IMR-90 (cell line): ENCODE results near the gene MSRB1. TPM values are rescaled to one million over a fixed set of nuclear protein-coding genes. Genes with fewer than 3 reads are reported as not detected.

Source experiments
- ATAC-seq: fragments of 200-7000 bp; cut with Tn5 transposase; 2 replicates; pipeline ENCODE4 v1.9.1; 2020; ENCODE audit warnings: low read depth, mild to moderate bottlenecking, moderate library complexity
- BruUV-seq: library from RNA; stranded (reverse); fragments of 400-500 nt; replicated peaks from 2 replicates; lab custom pipeline; 2021; lab: Mats Ljungman, UMichigan
- CTCF ChIA-PET: fragments of 300-600 bp; formaldehyde crosslinking; extraction: SDS; loops from one replicate; lab custom pipeline; 2021; ENCODE audit warnings: antibody characterized with exemption; lab: Yijun Ruan, JAX
- POLR2A ChIA-PET: fragments of 300-600 bp; sonication (Branson Sonifier 250); formaldehyde crosslinking; loops from one replicate; lab custom pipeline; 2022; ENCODE audit warnings: antibody characterized with exemption; ENCODE audit not compliant: unreplicated experiment; lab: Charles Lee
- DNase-seq: peaks from one replicate; pipeline ENCODE4 v3.0.0; 2013
- H2AFZ ChIP-seq: replicated peaks from 2 replicates; pipeline ENCODE3; 2013; ENCODE audit warnings: low read length, mild to moderate bottlenecking; ENCODE audit not compliant: poor library complexity
- H2AK5ac ChIP-seq: 2 replicates; pipeline ENCODE4 v1.6.1; 2013; ENCODE audit warnings: low read depth, low read length, inconsistent platforms
- H2AK9ac ChIP-seq: replicated peaks from 2 replicates; pipeline ENCODE3; 2013; ENCODE audit warnings: mild to moderate bottlenecking, low read depth, low read length, moderate library complexity; ENCODE audit not compliant: poor library complexity
- H2BK120ac ChIP-seq: 2 replicates; pipeline ENCODE4 v1.6.1; 2013; ENCODE audit warnings: low read depth, low read length, inconsistent platforms
- H2BK15ac ChIP-seq: 3 replicates; pipeline ENCODE4 v1.6.1; 2013; ENCODE audit warnings: low read depth, low read length, inconsistent platforms
- H2BK20ac ChIP-seq: 2 replicates; pipeline ENCODE4 v1.6.1; 2013; ENCODE audit warnings: low read depth, mild to moderate bottlenecking, inconsistent platforms, low read length, moderate library complexity
- H2BK5ac ChIP-seq: 2 replicates; pipeline ENCODE4 v1.6.1; 2013; ENCODE audit warnings: mild to moderate bottlenecking, low read depth, low read length, inconsistent platforms; ENCODE audit not compliant: poor library complexity, severe bottlenecking
- H3K14ac ChIP-seq: replicated peaks from 2 replicates; pipeline ENCODE4 v1.6.1; 2013; ENCODE audit warnings: low read depth, low read length, inconsistent platforms
- H3K18ac ChIP-seq: 2 replicates; pipeline ENCODE4 v1.6.1; 2013; ENCODE audit warnings: low read depth, low read length, control low read depth
- H3K23ac ChIP-seq: 2 replicates; pipeline ENCODE4 v1.6.1; 2013; ENCODE audit warnings: low read depth, low read length, inconsistent platforms
- H3K27ac ChIP-seq: 2 replicates; pipeline ENCODE4 v1.5.1; 2013; ENCODE audit warnings: mild to moderate bottlenecking, control low read depth, low read length; ENCODE audit not compliant: insufficient read depth
- H3K27me3 ChIP-seq: 2 replicates; pipeline ENCODE4 v1.6.1; 2013; ENCODE audit warnings: low read length; ENCODE audit not compliant: control insufficient read depth, insufficient read depth
- H3K36me3 ChIP-seq: 2 replicates; pipeline ENCODE4 v1.6.1; 2013; ENCODE audit warnings: low read length, mixed read lengths; ENCODE audit not compliant: control insufficient read depth, insufficient read depth
- H3K4ac ChIP-seq: 2 replicates; pipeline ENCODE4 v1.6.1; 2013; ENCODE audit warnings: low read depth, low read length, inconsistent platforms
- H3K4me1 ChIP-seq: 2 replicates; pipeline ENCODE4 v1.6.1; 2013; ENCODE audit warnings: low read length, mixed read lengths; ENCODE audit not compliant: control insufficient read depth, insufficient read depth
- H3K4me2 ChIP-seq: 2 replicates; pipeline ENCODE4 v1.6.1; 2013; ENCODE audit warnings: low read depth, mild to moderate bottlenecking, control low read depth, low read length, moderate library complexity
- H3K4me3 ChIP-seq: 2 replicates; pipeline ENCODE4 v1.5.1; 2013; ENCODE audit warnings: low read depth, mild to moderate bottlenecking, control low read depth, low read length, moderate library complexity; ENCODE audit not compliant: insufficient read depth
- H3K56ac ChIP-seq: 2 replicates; pipeline ENCODE4 v1.6.1; 2013; ENCODE audit warnings: low read length, inconsistent platforms; ENCODE audit not compliant: insufficient read depth; ENCODE audit errors: extremely low read depth
- H3K79me1 ChIP-seq, 2 experiments: 2 replicates each; pipeline ENCODE4 v1.6.1; 2013; ENCODE audit warnings: low read length in 2 of 2, inconsistent platforms in 1 of 2, low read depth in 1 of 2
- H3K9ac ChIP-seq: 2 replicates; pipeline ENCODE4 v1.6.1; 2013; ENCODE audit warnings: low read depth, low read length, control low read depth
- H3K9me1 ChIP-seq: 2 replicates; pipeline ENCODE4 v1.6.1; 2013; ENCODE audit warnings: low read length, inconsistent platforms; ENCODE audit not compliant: insufficient read depth
- H3K9me3 ChIP-seq: 2 replicates; pipeline ENCODE4 v1.6.1; 2013; ENCODE audit warnings: low read length; ENCODE audit not compliant: control insufficient read depth, insufficient read depth
- H4K20me1 ChIP-seq: 2 replicates; pipeline ENCODE4 v1.6.1; 2013; ENCODE audit warnings: low read length, inconsistent platforms; ENCODE audit not compliant: insufficient read depth
- H4K5ac ChIP-seq: 2 replicates; pipeline ENCODE4 v1.6.1; 2013; ENCODE audit warnings: mild to moderate bottlenecking, low read depth, low read length, control low read depth
- H4K8ac ChIP-seq, 2 experiments: 2 replicates each; pipeline ENCODE4 v1.6.1; 2013; ENCODE audit warnings: low read depth in 2 of 2, low read length in 2 of 2, control low read depth in 1 of 2, inconsistent platforms in 1 of 2
- H4K91ac ChIP-seq: 2 replicates; pipeline ENCODE4 v1.6.1; 2013; ENCODE audit warnings: low read depth, low read length, inconsistent platforms; ENCODE audit not compliant: insufficient read depth
- CEBPB ChIP-seq: IDR thresholded peaks from 2 replicates; pipeline ENCODE4 v1.6.1; 2012; ENCODE audit warnings: low read depth, low read length, improper control_type of control experiment
- MAFK ChIP-seq: IDR thresholded peaks from 2 replicates; pipeline ENCODE4 v1.6.1; 2012; ENCODE audit warnings: low read depth, low read length, improper control_type of control experiment
- RAD21 ChIP-seq: IDR thresholded peaks from 2 replicates; pipeline ENCODE4 v1.6.1; 2012; ENCODE audit warnings: low read length, improper control_type of control experiment
- RFX5 ChIP-seq: IDR thresholded peaks from 2 replicates; pipeline ENCODE4 v1.8.0; 2012; ENCODE audit warnings: low read depth, mild to moderate bottlenecking, low read length, moderate library complexity
- SMC3 ChIP-seq: fragments of 150-350 bp; IDR thresholded peaks from 2 replicates; pipeline ENCODE4 v1.6.1; 2016; ENCODE audit warnings: low read depth, mild to moderate bottlenecking, antibody characterized with exemption, low read length, moderate library complexity
- WGBS, 2 experiments: methylation state at CpG; one replicate each; pipeline versions ENCODE4 v1.1.5 to v1.1.7; 2013; ENCODE audit warnings: missing lambda C conversion rate in 2 of 2; ENCODE audit not compliant: insufficient read length in 1 of 2; ENCODE audit errors: extremely low coverage in 2 of 2; 5-methylcytosine and 5-hydroxymethylcytosine counted together
- dilution Hi-C: fragments of 300-500 bp; cut with HindIII; formaldehyde crosslinking; loops from one replicate; pipeline ENCODE4 v1.14.3; 2018; ENCODE audit warnings: low sequenced_read_pairs; ENCODE audit not compliant: unreplicated experiment
- in situ Hi-C: fragments of 300-500 bp; cut with MboI; formaldehyde crosslinking; loops from 3 replicates; pipeline ENCODE4 v1.14.3; 2019; ENCODE audit warnings: low sequenced_read_pairs, inconsistent platforms, mixed read lengths
- intact Hi-C: fragments of 100-400 bp; cut with micrococcal nuclease; formaldehyde crosslinking; loops from 2 replicates; pipeline ENCODE4 v1.10.0; 2022
- polyA plus RNA-seq, 3 experiments: library from polyadenylated mRNA; depleted of rRNA; stranded (reverse); fragments of >200 nt; gene quantifications; 2 replicates each; pipeline ENCODE4 v1.2.3, GENCODE V29; 2012; ENCODE audit warnings: low replicate concordance in 1 of 3
- total RNA-seq: library from RNA; depleted of rRNA; stranded (reverse); fragments of >200 nt; gene quantifications from 2 replicates; pipeline ENCODE4 v1.2.3, GENCODE V29; 2012
- TF ChIP-seq, protein P1 (sequence below): fragments of 150-350 bp; IDR thresholded peaks from 2 replicates; pipeline ENCODE4 v1.6.1; 2016; ENCODE audit warnings: low read depth, mild to moderate bottlenecking, low read length, moderate library complexity, borderline replicate concordance
- TF ChIP-seq, protein P2 (sequence below): conservative IDR thresholded peaks from 2 replicates; pipeline ENCODE4 v1.5.1; 2012; ENCODE audit warnings: mild to moderate bottlenecking, low read depth, low read length, improper control_type of control experiment

Gene MSRB1
- total and polyA plus RNA-seq, 2 of the 4 experiments (the other 2 are of a cell fraction): 17.0 to 32.3 TPM

DNA sequence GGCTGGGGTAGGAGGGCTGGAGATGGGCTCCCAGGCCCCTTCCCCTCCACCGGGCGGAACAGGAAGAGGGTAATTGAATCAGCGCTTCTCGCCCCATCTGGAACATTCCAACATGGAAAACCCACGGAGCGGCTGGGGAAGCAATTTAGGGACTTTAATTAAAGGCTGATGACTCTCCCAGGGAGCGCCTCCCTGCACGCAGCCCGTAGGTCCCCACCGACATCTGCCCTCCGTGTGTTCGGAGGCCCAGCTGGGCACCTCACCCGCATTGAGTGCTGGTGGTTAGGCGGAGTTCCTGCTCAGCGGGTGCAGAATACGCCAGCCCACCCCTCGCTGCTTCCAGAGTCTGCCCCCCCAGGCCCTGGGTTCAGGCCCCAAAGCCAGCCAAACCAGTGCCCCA lies 34.8 kb downstream of the MSRB1 start:
- no peak overlapping the region for H4K5ac ChIP-seq
- intact Hi-C loops: no loop called here
- no peak overlapping the region for H2BK5ac ChIP-seq
- CTCF ChIA-PET: no interaction called here
- ATAC-seq (no peak), DNase-seq (no peak)
- no peak overlapping the region for H3K14ac ChIP-seq
- no peak overlapping the region for H2AK9ac ChIP-seq
- H4K20me1 ChIP-seq: no peaks in the 10 kb centered on the region
- no peaks in the 10 kb centered on the region for H3K9me1 ChIP-seq
- no peak overlapping the region for H2BK120ac ChIP-seq
- no peak overlapping the region for H2BK15ac ChIP-seq
- H3K4me3 ChIP-seq: no peak overlapping the region
- WGBS, 2 experiments: 82% methylated on average over 6 of the region's 17 CpGs; no CpG with 5 or more reads in 1 of the 2 experiments
- no peak overlapping the region for H2BK20ac ChIP-seq
- no peaks in the 10 kb centered on the region for H3K9me3 ChIP-seq
- no peak overlapping the region for H3K4ac ChIP-seq
- H4K91ac ChIP-seq: no peak overlapping the region
- H2AFZ ChIP-seq: no peak overlapping the region
- H3K4me2 ChIP-seq: no peak overlapping the region
- no peak overlapping the region for H2AK5ac ChIP-seq
- POLR2A ChIA-PET: no interaction called here
- no peak overlapping the region for H4K8ac ChIP-seq
- H3K27ac ChIP-seq: no peak overlapping the region
- no peak overlapping the region for H3K23ac ChIP-seq
- peaks cover 63% of the 10 kb centered on the region for H3K27me3 ChIP-seq
- no peaks in the 10 kb centered on the region for H3K79me1 ChIP-seq
- no peak overlapping the region for H3K56ac ChIP-seq
- no TSS peak for BruUV-seq
- no peaks in the 10 kb centered on the region for H3K36me3 ChIP-seq
- H3K18ac ChIP-seq: no peak overlapping the region
- TF ChIP-seq, protein P1, sequence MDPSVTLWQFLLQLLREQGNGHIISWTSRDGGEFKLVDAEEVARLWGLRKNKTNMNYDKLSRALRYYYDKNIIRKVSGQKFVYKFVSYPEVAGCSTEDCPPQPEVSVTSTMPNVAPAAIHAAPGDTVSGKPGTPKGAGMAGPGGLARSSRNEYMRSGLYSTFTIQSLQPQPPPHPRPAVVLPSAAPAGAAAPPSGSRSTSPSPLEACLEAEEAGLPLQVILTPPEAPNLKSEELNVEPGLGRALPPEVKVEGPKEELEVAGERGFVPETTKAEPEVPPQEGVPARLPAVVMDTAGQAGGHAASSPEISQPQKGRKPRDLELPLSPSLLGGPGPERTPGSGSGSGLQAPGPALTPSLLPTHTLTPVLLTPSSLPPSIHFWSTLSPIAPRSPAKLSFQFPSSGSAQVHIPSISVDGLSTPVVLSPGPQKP: no peak
- TF ChIP-seq SMC3 (no peak), MAFK (no peak), CEBPB (no peak), RFX5 (no peak), RAD21 (no peak)
- TF ChIP-seq, protein P2, sequence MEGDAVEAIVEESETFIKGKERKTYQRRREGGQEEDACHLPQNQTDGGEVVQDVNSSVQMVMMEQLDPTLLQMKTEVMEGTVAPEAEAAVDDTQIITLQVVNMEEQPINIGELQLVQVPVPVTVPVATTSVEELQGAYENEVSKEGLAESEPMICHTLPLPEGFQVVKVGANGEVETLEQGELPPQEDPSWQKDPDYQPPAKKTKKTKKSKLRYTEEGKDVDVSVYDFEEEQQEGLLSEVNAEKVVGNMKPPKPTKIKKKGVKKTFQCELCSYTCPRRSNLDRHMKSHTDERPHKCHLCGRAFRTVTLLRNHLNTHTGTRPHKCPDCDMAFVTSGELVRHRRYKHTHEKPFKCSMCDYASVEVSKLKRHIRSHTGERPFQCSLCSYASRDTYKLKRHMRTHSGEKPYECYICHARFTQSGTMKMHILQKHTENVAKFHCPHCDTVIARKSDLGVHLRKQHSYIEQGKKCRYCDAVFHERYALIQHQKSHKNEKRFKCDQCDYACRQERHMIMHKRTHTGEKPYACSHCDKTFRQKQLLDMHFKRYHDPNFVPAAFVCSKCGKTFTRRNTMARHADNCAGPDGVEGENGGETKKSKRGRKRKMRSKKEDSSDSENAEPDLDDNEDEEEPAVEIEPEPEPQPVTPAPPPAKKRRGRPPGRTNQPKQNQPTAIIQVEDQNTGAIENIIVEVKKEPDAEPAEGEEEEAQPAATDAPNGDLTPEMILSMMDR: no peak
- H3K4me1 ChIP-seq: no peaks in the 10 kb centered on the region
- in situ Hi-C loops: no loop called here
- no peak overlapping the region for H3K9ac ChIP-seq
- dilution Hi-C loops: no loop called here
